Panc1 (cell line): ENCODE measurements around the gene MRPS18C.

ENCODE experiments used
- POLR2AphosphoS5 ChIP-seq: IDR thresholded peaks from 2 replicates; pipeline ENCODE4 v1.6.1; 2012; ENCODE audit warnings: mild to moderate bottlenecking, low read depth, low read length, moderate library complexity
- TCF7L2 ChIP-seq: IDR thresholded peaks from 2 replicates; pipeline ENCODE4 v1.6.1; 2011; ENCODE audit warnings: mild to moderate bottlenecking, low read depth, low read length, inconsistent platforms
- TF ChIP-seq, protein P1 (sequence below): fragments of 450-650 bp; IDR thresholded peaks from 2 replicates; pipeline ENCODE4 v1.5.1; 2017; ENCODE audit warnings: mild to moderate bottlenecking

DNA sequence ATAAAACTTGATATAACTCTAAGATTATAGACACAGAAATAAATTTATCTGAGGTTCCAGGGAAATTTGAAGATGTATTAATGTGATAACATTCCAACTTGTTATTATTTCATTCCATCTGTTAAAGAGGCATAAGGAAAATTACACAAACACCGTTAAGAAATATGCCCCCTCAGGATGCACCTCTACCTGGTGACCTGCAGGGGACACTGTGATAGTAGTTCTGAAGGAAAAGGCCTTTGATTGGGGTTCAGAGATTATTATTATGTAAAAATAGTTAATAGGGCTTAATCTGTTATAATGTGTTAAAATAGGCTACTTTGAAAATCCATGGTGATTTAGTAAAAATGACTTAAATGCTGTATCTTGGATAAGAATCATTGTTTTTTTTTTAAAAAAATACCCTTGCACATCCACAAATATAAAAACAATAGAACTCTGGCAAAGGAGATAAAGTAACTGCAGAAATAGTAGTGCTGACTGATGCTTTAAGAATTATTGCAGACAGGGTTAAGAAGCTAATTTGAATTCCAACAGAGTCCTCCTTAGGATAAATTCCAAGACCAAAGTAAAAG lies 35.1 kb downstream of the MRPS18C start:
- TF ChIP-seq TCF7L2 (no peak), POLR2AphosphoS5 (no peak)
- TF ChIP-seq, protein P1, sequence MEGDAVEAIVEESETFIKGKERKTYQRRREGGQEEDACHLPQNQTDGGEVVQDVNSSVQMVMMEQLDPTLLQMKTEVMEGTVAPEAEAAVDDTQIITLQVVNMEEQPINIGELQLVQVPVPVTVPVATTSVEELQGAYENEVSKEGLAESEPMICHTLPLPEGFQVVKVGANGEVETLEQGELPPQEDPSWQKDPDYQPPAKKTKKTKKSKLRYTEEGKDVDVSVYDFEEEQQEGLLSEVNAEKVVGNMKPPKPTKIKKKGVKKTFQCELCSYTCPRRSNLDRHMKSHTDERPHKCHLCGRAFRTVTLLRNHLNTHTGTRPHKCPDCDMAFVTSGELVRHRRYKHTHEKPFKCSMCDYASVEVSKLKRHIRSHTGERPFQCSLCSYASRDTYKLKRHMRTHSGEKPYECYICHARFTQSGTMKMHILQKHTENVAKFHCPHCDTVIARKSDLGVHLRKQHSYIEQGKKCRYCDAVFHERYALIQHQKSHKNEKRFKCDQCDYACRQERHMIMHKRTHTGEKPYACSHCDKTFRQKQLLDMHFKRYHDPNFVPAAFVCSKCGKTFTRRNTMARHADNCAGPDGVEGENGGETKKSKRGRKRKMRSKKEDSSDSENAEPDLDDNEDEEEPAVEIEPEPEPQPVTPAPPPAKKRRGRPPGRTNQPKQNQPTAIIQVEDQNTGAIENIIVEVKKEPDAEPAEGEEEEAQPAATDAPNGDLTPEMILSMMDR: peak; percentile 85; the same call in 1 of the 2 replicates
